Islet of Langerhans (tissue), 1 donor: Measurements from ENCODE around the gene STAT5B.

ENCODE experiments used
- FAIRE-seq: peaks from one replicate; lab custom pipeline; 2011; peaks lifted over from hg19 to GRCh38; lab: Jason Lieb, UNC

Gene STAT5B

GRCh38 chr17:42284566-42284965, 8.4 kb upstream of the STAT5B start:
- no peak for FAIRE-seq

GRCh38 chr17:42284024-42284369, 7.8 kb upstream of the STAT5B start:
- no peak for FAIRE-seq

DNA sequence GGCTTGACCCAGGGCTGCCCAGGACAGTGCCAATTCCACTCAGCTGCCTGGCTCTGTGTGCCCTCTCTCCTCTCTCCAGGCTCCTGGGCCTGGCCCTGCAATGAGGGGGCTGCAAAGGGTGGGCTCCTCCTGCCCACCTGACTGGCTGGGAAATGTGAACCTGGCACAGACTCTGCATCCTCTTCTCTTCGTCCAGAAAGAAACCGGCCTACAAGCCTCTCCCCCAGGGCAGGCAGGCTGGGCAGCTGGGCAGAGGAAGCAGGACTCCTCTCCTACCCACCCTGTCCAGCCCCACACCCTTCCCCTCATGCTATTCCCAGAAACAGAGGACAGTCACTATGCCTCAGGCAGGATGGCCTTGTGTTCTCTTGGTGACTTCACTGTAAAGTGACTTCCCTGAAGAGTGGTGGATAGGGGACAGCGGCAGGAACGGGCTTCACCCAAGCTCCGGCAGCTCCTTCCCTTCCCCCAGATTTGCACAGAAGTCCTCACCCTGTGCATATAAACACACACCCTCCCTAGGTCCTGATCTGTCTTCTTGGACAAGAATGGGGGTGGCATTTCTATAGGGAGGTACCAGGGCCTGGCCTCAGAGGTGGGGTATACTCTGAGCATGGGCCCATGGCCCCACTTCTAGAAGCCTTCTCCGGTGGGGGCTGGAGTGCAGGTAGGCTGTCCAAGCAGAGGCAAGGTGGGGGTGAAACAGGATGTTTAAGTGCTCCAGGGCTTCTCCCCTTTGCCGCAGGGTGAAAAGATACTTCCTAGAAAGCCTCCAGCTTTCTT, 7.2 kb upstream of the STAT5B start:
- FAIRE-seq = no peak

DNA sequence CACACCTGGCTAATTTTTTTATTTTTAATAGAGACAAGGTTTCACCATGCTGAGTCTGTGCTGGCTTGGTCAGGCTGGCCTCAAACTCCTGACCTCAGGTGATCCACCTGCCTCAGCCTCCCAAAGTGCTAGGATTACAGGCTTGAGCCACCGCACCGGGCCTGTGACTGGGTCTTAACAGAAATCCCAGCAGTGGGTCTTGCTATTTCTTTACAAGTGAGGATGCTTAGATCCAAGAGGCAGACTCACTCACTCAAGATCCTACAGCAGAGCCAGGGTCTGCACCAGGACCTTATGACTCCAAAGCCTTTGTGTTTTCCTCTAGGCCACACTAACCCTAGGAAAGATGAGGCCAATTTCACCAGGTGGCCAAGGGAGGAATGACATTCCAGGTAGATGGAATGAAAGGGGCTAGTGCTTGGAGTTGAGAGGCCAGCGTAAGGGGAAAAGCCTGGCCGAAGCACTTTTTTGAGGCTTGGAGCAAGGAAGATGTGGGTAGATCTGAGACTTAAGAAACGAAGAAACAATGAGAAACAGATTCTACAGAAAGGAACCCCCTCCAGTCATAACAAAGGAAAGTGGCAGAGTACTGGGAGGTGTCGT, 6.4 kb upstream of the STAT5B start:
- no peak for FAIRE-seq

GRCh38 chr17:42281571-42282096, 5.4 kb upstream of the STAT5B start:
- no peak for FAIRE-seq

DNA sequence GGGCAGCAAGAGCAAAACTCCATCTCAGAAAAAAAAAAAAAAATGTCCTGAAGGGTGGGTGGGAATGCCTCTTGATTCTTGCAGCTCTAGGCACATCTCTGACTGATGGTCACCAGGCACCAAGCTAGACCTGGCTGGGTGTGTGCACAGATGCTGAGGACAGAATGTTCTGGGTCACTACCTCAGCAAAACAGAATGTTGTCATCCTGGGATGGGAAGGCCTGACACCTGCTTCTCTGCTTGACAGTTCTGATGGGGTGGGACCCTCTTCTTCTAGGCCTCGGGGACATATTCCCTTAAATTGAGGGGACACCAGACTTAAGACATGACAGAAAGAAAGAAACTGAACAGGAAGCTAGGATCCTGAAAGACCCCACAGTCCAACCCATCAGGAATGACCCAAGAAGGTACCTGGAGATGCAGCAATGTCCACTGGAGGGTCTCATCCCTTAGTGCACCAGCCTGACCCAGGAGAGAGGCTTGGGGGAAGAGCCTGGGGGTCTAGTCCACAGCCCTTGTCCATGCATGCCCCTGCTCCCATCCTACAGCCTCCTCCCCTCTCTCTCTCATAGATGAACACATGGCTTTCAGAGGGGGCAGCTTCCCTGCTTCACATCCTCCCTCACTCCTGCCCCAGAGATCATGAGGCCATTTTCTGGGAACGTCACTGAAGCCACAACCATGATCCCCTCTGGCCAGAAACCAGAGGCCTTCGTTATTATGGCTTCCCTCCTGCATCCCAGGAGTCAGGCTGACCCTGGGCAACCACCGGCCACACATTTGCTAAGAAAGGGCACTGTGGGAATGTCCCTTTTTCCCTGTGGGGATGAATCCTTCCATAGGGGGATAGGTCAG, 3.8 kb upstream of the STAT5B start:
- FAIRE-seq = no peak

DNA sequence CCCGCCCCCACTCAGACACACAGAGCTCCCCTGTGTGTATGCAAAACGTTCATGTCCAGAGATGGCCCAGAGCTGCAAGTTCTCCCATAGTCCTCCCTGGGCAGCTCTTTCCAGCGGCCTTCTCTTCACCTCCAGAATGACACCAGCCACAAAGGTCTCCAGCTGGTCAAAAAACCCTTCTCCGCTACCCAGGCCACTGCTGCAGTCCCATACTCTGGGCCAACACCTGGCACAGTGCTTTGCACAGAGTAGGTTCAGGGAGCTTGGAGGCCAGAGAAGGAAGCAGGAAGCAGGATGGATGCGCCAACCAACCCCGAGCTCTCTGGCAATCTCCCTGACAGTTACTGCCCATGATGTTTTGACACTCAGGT, 1.1 kb upstream of the STAT5B start:
- FAIRE-seq = no peak

DNA sequence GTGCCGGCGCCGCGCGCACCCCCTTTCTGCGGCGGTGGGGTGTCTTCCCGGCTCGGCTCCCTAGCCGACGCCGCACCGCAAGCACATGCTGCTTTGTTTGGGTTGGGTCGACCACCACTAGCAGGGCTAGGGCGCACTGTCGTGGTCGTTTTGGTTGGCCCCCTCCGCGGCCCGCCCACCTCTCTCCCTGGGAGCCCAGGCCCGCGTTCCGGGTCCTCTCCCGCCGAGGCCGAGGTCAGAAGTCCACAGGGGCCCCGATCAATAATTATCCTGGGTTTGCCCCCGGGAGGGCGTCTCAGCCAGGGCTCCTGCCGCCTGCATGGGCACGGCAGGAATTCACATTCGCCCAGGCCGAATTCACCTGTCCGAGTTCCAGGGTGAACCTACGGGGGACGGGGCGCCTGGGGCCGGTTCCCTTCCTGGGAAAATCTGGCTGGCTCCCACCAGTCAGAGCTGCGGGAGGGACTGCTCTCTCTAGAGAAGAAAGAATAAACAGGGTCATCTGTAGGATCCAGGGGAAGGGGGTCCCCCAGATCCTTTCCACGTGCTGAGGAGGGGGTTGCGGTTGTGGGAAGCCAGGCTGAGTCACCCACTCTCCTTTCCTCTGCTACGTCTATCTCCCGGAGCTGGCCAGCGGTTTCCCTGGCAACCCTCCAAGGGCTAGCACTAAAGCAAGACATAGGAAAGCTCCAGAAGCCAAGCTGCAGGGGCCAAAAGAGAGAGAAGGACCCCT, 584 bp upstream of the STAT5B start:
- FAIRE-seq = no peak

DNA sequence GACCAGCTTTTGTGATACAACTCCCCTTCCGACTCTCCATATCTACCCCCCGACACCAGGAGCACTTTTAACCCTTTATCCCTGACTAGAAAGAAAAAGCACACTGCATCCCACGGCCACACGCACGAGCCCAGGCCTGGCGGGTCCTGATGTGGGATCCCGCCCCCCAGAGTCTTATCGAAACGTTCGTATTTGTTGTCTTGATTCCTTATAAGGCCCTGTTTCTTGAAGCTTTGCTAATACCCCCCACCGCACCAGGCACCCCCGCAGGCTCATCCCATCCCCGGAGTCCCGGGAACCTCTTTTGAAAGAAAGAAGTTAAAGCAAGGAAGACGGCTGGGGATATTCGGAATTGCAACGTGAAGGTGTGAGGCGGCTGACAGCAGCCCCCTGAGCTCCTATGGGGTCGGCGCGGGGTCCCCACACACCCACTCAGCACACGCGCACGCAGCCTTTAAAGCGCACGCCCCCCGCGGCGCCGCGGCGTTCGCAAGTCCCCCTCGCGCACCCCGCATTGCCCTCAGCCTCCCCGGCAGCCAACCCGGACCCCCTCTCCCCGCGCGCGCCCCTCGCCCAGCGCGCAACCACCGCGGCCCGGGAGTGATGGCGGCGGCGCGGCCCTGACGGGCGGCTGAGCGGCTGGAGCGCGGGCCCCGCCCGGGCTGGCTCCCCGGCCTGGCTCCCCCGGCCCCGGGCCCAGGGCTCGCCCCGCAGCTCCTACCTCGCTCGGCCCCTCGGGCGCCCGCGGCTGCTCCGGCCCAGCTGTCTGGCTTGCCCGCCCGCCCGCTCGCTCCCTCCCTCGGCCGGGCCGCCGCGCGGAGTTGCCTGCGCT, 448 bp downstream of the STAT5B start:
- no peak for FAIRE-seq

DNA sequence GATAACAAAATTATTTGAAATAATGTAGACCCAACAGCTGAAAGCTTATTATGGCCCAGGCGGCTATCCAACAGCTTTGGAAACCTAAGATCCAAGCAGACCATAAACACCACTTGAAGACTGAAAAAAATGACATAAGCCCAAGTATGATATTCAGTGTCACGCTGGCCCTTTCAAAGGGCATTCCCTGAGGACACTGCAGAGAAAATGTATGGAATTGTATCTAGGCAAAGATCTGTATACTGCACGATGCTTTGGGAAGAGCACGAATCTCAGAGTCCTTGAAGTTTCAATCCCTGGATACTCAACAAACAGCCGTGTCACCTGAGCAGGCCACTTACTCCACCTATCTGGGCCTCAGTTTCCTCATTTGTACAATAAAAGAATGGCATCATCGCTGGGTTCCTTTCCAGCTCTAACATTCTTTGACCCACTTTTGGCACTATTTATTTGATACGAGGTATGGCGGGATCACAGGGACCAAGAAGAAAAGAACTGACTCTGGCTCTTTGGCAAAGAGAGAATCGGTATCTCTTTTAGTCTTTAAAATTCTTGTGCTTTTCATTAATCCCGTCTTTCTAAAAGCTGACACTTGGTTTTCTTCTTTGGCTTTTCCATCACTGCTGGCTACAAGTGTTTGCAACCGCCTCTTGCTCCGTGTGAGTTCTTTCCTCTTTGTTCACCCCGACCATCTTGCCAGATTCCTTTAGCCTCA, 1.2 kb downstream of the STAT5B start:
- FAIRE-seq = no peak

GRCh38 chr17:42274253-42274542, 2.0 kb downstream of the STAT5B start:
- FAIRE-seq = no peak

GRCh38 chr17:42273474-42274252, 2.5 kb downstream of the STAT5B start:
- no peak for FAIRE-seq

DNA sequence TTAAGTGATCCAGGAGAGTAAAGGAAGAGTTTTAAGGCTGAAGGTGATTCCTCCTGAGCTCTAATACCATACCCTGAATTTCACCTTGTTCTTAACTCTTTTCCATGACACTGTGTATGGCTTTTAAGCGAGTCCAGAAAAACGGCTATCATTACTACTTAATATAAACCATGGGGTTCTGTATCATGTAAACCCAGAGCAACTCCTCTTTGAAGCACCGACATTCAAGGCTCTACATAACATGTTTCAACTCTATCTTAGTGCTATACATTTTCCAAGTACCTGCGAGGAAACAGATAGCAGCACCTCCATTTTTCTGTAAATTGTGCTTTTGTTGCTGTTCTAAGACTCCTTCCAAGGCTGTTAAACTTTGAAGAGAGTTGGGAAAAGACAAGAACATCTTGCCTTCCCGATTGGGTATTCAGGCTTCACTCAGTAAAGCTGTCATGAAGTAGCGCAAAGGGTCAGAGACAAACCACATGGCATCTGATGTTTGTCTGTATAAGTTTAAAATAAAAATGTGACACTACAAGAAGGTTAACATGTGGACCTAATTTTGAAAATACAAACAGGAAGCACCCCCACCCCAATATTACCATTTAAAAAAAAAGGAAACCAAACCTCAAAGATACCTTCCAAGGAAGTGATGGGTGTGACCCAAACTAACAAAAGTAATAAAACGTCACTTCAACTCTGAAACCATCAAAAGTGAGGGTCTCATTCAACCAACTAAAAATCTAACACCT, 3.9 kb downstream of the STAT5B start:
- no peak for FAIRE-seq

DNA sequence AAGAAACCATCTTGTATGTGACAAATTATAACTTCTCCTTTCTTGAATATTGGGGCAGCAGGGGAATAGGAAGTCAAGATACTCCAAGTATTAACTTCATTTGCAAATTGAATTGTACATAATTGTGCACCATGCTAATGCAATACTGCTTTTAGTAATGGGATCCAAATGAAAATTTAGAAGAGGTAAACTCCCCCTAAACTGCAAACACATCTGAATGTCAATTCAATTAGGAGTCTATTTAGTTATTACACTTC, 4.5 kb downstream of the STAT5B start:
- no peak for FAIRE-seq

DNA sequence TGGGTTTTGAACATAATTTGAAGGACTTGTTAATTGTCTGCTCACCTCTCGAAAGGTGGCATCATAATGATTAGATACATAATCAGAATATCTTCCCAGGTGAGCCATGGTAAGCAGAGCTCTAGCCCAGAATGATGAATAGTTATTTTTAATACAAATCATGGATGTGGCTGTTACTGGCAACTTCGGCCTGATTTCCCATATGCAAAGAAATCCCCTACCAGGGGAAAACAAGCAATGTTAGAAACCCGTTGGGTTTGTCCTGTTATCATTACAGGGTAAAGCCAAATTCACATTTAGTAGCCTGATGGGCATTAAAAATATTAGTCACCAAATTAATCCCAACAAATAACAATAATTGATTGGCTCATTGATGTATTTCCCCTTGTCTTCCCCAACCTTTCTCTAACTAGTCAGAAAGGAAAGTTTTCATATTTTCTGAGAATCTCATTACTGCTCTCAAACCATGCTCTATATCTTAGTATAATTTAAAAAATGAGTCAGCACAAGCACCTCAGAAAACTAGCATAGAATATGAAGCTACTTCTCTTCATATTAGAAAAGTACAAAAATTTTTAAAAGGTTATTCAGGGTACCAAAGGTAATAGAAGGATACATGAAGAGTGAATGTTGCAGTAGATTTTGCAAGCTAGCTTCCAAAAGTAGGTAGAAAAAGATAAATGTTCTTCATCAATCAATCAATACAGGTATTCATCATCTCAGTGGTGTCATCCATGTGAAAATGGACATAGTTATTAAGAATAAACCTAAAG, 5.0 kb downstream of the STAT5B start:
- no peak for FAIRE-seq

DNA sequence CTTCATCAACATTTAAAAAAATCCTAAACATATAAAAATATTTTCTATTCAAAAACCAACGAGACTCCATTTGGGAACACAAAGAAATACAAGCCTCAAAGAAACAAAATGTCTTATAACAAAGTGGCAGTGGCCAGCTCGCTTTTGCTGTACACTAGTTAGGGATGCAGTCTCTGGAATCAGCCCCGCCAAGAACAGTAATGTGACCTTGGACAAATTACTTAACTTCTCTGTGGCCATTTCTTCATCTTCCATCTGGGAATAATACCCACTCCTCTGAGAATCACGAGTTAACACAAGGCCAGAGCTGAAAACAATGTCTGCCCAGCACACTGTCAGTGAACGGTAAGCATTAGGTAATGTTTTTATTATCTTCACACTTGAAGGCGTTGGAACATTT, 5.6 kb downstream of the STAT5B start:
- no peak for FAIRE-seq

DNA sequence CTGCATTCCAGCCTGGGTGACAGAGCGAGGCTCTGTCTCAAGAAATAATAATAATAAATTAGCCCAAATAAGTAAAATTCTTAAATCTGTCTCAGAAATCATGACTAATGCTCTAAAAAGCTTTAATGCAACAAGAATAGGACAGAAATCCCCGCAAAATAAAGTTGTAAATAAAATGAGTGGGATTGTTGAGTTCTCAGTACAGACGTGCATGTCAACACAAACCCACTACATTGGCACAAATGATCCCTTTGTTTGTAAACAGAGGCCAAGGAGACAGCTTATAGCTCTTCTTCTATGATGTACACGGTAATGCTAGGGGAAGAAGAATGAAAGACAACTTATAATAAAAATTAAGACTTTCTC, 6.0 kb downstream of the STAT5B start:
- no peak for FAIRE-seq

GRCh38 chr17:42268236-42268635, 8.0 kb downstream of the STAT5B start:
- FAIRE-seq = no peak
